GM06990 (cell line): ENCODE data around the gene NRROS.

Experiments
- DNase-seq: peaks from one replicate; pipeline ENCODE4 v3.0.0-alpha.2; 2011; ENCODE audit not compliant: insufficient read length; ENCODE audit errors: extremely low read depth
- H3K27me3 ChIP-seq: replicated peaks from 2 replicates; pipeline ENCODE4 v1.6.0; 2011; ENCODE audit warnings: low read length; ENCODE audit not compliant: control insufficient read depth, insufficient read depth
- H3K36me3 ChIP-seq: 2 replicates; pipeline ENCODE4 v1.5.1; 2011; ENCODE audit warnings: low read length; ENCODE audit not compliant: control insufficient read depth, insufficient read depth
- H3K4me3 ChIP-seq: replicated peaks from 2 replicates; pipeline ENCODE4 v1.5.1; 2011; ENCODE audit warnings: low read depth, mild to moderate bottlenecking, control low read depth, low read length
- CTCF ChIP-seq: IDR thresholded peaks from 2 replicates; pipeline ENCODE4 v1.5.1; 2011; ENCODE audit warnings: low read length, control low read depth, mild to moderate bottlenecking, inconsistent platforms; ENCODE audit not compliant: insufficient read depth, poor library complexity, severe bottlenecking

Gene NRROS

DNA sequence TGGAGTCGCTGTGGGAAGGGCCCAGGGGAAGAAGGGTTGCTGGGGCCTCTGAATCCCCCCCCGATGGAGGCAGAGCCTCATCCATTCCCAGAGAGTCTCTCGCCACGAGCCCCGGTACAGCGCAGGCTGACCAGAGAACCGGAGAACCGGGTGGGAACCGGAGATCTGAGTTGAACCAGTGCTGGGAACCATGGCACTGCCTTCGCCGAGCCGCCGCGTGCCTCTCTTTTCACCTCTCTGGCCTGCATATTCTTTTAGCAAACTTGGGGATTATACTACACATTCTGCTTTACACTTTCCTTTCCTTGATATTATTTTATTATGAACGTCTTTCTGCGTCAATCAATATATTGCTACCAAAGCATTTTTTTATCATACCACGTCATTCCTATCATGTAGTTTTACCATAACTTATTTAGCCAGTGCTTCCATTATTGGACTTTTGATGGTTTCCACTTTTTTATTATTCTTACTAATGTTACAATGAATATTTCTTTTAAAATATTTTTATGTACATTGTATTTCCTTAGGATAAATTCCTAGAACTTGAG lies 7.2 kb downstream of the NRROS start:
- Histone ChIP-seq H3K36me3 (peaks cover 6% of the 10 kb centered on the region), H3K27me3 (no peaks in the 10 kb centered on the region), H3K4me3 (no peak overlapping the region)
- no peak for TF ChIP-seq CTCF
- no peak for DNase-seq

DNA sequence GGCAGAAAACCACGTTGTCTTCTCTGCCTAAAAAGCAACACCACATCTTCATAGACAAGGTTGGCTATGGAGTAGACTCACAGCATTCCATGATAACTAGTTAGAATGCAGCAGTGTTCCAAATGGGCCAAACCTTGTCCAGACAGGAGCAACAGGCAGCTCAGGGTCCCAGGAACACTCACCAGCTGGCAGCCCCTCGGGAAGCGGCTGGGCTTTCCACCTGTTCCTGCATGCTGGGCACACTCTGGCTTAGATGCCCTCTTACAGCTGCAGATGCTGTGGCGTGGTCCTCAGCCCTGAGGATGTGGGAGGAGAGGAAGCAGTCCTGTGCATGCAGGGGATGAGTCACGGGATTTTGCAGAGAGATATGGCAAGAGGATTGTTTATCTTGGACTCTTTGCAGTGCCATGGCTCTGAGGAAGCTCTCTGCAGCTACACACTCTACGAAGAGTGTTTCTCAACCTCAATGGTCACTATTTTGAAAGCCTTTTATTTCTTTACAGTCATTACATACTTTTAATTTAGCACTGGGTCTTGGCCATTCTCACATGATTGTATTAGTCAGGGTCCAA lies 11.3 kb downstream of the NRROS start:
- Histone ChIP-seq H3K27me3 (no peaks in the 10 kb centered on the region), H3K36me3 (peaks cover 7% of the 10 kb centered on the region), H3K4me3 (no peak overlapping the region)
- TF ChIP-seq CTCF: no peak
- no peak for DNase-seq

- no peak for DNase-seq
- TF ChIP-seq CTCF: no peak
- Histone ChIP-seq H3K27me3 (no peaks in the 10 kb centered on the region), H3K36me3 (peaks cover 9% of the 10 kb centered on the region), H3K4me3 (no peak overlapping the region)
Measured at GRCh38 chr3:196651819-196652218, 12.3 kb downstream of the NRROS start.

DNA sequence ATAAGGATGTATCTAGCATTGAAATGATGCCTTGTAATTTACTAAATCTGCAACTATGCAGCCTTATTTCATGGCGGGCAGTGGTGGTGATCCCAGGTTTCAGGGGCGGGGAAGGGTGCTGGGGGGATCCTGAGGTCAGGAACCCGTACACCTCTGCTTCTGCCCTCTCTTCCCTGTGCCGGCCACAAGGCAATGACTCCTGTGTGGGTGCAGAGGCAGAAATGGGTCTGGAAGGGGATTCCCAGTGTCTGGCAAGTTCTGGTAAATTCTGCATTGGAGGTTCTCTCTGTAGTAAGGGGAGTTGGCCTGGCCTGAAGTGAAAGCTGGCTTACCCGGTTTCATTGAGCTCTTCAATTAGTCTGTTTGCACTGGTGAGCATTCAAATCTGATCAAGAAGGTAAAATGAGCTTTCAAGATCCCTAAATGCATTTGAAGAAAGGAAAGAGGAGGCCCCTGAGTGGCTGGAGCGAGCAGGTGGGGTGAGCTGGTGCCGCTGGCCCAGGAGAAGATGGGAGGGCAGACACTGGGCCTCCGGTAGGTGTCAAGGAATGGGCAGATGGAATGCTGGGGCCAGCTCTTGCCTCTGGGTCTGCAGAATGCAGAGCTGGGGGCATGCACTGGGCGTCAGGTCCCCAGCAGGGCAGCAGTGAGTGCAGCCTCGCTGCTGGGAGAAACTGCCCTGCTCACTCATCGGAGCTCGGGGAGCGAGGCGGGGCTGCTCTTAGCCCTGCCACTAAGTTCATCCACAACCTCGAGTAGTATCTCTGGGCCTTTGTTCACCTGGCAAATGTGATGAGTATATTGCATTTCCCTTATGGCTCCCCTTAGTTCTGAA lies 13.7 kb downstream of the NRROS start:
- no peak for DNase-seq
- peaks cover 11% of the 10 kb centered on the region for H3K36me3 ChIP-seq
- H3K27me3 ChIP-seq: no peaks in the 10 kb centered on the region
- no peak overlapping the region for H3K4me3 ChIP-seq
- TF ChIP-seq CTCF: no peak

GRCh38 chr3:196654006-196654734 lies 14.7 kb downstream of the NRROS start:
- Histone ChIP-seq H3K27me3 (no peaks in the 10 kb centered on the region), H3K36me3 (peaks cover 11% of the 10 kb centered on the region), H3K4me3 (no peak overlapping the region)
- no peak for TF ChIP-seq CTCF
- DNase-seq: no peak
